NCI-H526 treated with DMSO at 0.1 percent for 48 hours (cell line): ENCODE data around the gene NLRC5.

Experiments used
- DNase-seq: peaks from one replicate; lab custom pipeline; 2025; lab: John Stamatoyannopoulos, UW

NLRC5 gene

DNA sequence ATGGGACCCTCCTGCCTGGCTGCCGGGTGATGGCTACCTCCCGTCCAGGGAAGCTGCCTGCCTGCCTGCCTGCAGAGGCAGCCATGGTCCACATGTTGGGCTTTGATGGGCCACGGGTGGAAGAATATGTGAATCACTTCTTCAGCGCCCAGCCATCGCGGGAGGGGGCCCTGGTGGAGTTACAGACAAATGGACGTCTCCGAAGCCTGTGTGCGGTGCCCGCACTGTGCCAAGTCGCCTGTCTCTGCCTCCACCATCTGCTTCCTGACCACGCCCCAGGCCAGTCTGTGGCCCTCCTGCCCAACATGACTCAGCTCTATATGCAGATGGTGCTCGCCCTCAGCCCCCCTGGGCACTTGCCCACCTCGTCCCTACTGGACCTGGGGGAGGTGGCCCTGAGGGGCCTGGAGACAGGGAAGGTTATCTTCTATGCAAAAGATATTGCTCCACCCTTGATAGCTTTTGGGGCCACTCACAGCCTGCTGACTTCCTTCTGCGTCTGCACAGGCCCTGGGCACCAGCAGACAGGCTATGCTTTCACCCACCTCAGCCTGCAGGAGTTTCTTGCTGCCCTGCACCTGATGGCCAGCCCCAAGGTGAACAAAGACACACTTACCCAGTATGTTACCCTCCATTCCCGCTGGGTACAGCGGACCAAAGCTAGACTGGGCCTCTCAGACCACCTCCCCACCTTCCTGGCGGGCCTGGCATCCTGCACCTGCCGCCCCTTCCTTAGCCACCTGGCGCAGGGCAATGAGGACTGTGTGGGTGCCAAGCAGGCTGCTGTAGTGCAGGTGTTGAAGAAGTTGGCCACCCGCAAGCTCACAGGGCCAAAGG lies 36.8 kb downstream of the NLRC5 start:
- DNase-seq, result no peak

- no peak for DNase-seq
Measured at GRCh38 chr16:57026778-57027062, 37.4 kb downstream of the NLRC5 start.

DNA sequence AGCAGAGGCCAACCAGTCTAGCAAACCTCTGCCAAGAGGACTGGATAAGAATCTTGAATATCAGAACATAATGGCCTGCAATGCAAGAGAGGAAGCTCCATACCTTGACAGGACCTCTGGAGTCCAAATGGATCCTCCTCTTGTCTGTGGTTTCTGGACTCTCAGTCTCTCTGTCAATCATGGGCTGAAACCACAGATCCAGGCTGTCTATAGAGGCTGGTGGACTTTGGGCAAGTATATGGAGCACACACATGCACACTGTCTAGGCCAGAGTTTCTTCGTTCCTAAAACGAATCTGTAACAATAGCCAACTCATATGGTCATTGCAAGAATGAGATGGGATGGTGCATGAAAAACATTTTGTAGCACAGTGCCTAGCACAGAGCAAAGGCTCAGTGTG lies 37.7 kb downstream of the NLRC5 start:
- no peak for DNase-seq

DNA sequence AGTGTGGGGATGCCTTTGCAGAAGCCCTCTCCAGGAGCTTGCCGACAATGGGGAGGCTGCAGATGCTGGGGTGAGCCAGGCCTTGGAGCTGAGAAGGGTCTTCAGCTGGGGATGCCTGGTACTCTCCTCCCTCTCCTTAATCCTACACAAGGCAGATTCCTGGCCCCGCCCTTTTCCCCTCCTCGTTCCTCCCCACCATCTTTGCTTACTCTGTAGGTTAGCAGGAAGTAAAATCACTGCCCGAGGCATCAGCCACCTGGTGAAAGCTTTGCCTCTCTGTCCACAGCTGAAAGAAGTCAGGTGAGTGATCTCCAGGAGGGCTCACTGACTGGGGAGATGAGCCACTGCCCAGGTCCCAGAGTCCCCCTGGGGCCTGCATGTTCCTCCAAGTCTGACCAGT lies 38.7 kb downstream of the NLRC5 start:
- no peak for DNase-seq

DNA sequence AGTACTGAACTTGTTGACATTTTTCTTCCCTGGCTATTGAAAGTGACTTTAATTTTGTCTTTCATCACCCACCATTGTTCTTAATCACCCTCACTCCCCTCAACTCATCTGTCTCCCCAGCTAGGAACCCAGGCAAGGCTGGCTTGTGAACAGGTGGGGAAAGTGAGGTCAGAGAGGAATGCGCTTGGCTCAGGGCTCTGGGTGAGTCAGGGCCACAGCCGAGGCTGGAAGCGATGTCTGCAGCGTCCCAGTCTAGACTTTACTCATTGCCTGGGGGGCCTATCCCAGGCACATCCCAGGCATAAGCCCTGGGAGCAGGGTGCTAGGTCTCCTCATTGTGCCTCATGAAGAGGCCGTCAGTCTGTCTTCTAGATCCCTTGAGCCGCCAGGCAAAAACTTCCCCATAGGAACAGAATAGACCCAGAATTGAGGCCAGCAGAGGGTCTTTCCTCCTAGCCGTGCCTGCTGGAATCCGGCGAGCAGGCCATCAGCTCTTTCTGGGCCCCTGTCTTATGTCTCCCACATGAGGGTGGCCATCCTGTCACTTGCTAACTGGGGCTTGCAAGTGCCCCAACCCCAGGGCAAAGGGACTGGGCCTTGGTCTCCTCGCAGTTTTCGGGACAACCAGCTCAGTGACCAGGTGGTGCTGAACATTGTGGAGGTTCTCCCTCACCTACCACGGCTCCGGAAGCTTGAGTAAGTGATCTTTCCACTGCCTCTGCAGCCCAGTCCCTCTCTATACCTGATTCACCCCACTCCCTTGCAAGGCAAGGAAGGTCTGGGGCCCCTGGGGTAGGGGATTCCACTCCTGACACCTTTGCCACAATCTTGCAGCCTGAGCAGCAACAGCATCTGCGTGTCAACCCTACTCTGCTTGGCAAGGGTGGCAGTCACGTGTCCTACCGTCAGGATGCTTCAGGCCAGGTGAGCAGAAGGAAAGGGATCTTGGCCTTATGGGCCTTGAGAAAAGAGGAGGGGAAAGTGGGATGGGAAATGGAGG lies 40.1 kb downstream of the NLRC5 start:
- no peak for DNase-seq

- DNase-seq, result no peak
Measured at GRCh38 chr16:57030346-57030902, 41.1 kb downstream of the NLRC5 start.

DNA sequence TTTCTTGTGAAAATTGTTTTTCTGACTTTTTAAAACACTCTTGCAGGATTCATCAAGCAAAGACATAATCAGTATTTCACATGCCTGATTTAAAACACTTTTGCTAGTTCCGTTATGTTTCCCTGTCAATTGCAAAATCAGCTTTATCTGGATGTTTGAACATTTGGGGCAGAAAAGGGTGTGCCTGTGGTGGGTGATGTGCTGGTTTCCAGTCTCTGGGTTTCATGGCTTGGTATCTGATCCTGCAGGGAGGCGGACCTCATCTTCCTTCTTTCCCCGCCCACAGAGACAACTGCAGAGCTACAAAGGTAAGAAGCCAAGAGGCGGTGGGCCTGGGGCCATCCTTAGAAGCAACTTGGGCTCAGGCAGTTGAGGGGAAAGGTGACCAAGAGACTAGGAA lies 41.8 kb downstream of the NLRC5 start:
- DNase-seq, result no peak

GRCh38 chr16:57032346-57032745 lies 43.0 kb downstream of the NLRC5 start:
- no peak for DNase-seq

DNA sequence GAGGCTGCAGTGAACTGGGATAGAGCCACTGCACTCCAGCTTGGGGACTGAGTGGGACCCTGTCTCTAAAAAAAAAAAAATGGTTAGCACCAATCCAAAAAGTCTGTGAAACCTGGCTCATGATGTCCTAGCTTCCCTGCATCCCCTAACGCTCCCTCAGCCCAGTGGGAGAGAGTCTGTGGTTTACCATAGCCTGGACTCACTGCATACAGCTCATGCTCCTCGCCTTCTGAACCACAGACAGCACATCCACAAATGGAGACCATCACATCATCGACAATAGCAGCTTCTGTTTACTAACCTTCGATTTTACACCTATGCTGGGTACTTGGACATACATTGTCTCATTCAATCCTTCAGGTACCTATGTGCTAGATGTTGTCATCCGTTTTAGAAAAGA lies 43.6 kb downstream of the NLRC5 start:
- DNase-seq, result no peak

- no peak for DNase-seq
Measured at GRCh38 chr16:57036315-57036714, 47.0 kb downstream of the NLRC5 start.

GRCh38 chr16:57036945-57037344 lies 47.6 kb downstream of the NLRC5 start:
- DNase-seq, result no peak

- no peak for DNase-seq
Measured at GRCh38 chr16:57038166-57038565, 48.8 kb downstream of the NLRC5 start.

- no peak for DNase-seq
Measured at GRCh38 chr16:57039148-57039812, 49.9 kb downstream of the NLRC5 start.

DNA sequence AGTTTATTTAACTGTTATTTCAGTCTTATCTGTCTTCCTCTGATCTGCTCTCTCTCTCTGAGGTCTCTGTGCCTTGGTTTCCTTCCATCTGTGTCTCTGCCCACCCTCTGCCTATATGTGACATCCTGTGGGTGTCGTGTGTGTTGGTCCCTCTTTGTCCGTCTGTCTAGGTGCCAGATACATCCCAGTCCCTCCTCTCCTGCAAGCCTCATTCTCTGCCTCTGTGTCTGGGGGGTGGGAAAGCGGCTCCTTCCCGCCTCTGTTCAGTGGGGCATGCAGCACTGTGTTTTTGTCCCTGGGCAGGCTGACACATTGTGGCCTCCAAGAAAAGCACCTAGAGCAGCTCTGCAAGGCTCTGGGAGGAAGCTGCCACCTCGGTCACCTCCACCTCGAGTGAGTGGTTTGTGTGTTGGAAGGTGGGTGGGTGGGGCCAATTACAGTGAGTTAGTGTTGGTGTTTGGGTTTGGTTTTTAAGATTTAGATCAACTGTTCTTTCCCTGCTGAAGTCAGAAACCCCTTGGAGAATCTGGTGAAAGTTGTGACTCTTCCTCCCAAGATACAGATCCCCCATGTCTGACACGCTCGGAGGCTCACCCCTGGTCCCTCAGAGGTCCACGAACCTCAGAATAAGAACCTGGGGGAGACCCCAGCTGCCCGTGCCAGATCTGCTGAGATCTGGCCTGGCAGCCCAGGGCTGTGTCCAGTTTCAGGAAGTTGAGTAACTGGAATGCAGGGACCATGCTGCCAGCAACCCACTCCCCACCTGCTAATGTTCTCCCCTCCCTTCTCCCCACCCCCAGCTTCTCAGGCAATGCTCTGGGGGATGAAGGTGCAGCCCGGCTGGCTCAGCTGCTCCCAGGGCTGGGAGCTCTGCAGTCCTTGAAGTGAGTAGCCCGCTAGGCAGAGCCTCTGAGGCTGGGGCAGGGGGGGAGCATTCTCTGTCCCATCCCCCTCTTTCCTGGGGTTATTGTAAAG lies 52.1 kb downstream of the NLRC5 start:
- no peak for DNase-seq

- no peak for DNase-seq
Measured at GRCh38 chr16:57042157-57043111, 53.1 kb downstream of the NLRC5 start.

DNA sequence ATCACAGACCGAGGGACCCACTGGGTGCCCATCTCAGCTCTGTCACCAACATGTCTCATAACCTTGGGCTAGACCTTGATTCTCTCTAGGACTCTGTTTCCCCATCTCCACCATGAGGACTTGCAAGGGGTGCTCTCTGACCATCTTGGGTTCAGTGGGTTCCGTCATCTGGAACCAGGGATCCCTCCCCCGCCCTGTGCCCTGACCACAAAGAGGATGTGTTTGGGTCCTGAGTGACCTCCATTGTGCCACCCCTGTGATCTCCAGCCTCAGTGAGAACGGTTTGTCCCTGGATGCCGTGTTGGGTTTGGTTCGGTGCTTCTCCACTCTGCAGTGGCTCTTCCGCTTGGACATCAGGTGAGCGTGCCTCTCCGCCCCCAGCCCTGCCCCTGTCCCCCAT lies 53.9 kb downstream of the NLRC5 start:
- DNase-seq, result no peak

DNA sequence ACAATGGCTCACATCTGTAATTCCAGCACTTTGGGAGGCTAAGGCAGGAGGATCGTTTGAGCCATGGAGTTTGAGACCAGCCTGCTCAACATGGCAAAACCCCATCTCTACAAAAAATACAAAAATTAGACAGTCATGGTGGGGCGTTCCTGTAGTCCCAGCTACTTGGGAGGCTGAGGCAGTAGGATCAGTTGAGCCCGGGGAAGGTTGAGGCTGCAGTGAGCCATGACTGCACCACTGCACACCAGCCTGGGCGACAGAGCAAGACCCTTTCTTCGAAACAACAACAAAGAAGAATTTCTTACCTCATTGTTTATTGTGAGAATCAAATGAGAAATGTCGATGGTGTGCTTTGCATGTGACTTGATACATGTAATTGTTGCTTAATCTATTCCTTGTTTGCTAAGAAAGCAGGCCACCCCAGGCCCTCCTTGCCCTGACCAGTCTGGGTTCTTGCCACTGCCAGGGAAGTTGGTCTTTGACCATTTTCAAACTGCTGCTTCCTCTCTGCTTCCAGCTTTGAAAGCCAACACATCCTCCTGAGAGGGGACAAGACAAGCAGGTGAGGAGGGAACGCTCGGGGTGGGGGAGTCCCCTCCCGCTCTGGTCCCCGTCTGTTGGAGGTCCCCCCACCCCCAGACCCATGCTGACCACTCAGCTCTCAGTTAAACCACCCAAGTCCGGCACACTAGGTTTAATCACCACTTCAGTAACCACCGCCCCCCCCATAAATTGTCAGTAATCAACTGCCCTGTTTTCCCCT lies 55.8 kb downstream of the NLRC5 start:
- no peak for DNase-seq

- peak; percentile 9 for DNase-seq
Measured at GRCh38 chr16:57045694-57046381, 56.5 kb downstream of the NLRC5 start.

DNA sequence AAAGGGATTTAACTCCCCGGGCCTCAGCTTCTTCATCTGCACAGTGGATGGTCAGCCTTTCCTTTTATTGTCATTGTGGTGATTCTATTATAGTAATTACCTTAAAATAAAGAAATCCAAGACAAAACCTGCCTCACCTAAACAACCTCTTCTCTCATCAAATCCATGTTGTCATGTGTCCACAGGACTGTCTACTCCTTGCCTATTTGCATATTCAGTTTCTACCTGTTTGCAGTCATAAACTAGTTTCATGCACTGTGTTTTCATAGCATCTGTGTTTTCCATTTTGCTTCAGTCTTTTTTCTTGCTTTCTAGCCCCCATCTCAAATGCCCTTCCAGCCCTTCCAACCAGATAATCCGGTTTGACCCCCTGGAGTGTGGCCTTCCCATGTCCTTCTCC lies 58.7 kb downstream of the NLRC5 start:
- DNase-seq, result peak; percentile 19
